Activated gamma-delta T cell (primary cell): ENCODE results near the gene IRF3.

Experiments
- DNase-seq: peaks from one replicate; lab custom pipeline; 2025; lab: John Stamatoyannopoulos, UW

Gene IRF3

GRCh38 chr19:49616532-49616931 lies 49.1 kb downstream of the IRF3 start:
- no peak for DNase-seq

- no peak for DNase-seq
Observed at GRCh38 chr19:49615861-49616260, 49.8 kb downstream of the IRF3 start.

- DNase-seq, result no peak
Observed at GRCh38 chr19:49614096-49614833, 51.4 kb downstream of the IRF3 start.

- DNase-seq, result no peak
Observed at GRCh38 chr19:49613374-49613773, 52.3 kb downstream of the IRF3 start.
